Measurements from ENCODE around the gene RPS15. TPM values are rescaled to one million over a fixed set of nuclear protein-coding genes. Genes with fewer than 3 reads are reported as not detected.

Gene RPS15
- total RNA-seq, 5 donors from 2014 or later (not counting 1 experiment from before 2014, with no cell fraction given), result 1,731 to 2,353 (median 2,282) TPM

DNA sequence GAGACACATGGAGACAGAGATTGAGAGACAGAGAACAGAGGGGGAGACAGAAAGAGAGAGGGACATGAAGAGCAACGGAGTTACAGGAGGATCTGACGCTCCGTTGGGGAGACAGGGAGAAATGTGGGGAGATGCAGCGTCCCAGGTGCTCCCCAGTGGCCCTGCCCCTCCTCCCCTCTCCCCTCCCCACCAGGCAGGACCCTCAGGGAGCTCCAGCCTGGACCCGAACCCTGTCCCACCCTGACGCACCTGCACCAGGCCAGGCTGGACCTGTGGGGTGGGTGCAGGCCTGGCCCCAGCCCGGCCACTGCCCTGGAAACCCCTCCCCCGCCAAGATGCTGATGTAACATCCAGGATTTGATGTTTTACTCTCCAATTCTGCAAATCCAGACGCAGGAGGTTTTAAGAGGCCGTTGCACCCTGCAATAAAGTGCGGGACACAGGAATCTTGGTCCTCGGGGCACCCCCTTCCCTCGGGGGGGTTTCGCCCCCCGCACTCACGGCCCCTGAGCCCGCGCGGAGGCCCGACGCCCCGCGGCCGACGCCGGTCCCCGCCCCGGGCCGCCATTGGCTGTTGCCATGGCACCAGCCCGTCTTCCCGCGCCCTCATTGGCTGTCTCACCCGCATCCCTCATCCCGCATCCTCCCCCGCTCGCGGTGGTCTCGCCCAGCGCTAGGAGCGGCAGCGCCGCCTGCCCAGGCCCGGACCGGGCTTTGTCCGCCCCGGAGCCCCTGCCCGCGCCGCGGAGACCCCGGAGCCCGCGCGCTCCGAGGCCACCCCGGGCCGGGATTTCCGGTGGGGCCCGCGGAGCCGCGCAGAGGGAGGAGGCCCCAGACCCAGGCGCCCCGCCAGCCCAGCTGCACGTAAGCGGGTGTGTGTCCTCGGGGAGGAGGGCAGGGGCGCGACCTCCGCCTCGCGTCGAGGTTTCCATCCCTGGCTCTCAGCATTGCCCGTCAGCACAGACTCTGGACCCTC, 11.6 kb downstream of the RPS15 start, which contains the start of gene APC2:
Gene APC2 (plus strand): TSS at position 655 of the 976 bp plus-strand sequence. CDS start 2,881 bp downstream, outside the sequence.
- no peak within 1 kb of the TSS for H3K27ac ChIP-seq (ENCODE audit: low read length)
- Mint-ChIP-seq H3K9me3 (no peaks in the 10 kb centered on the region), H3K27ac (peak within 1 kb of the TSS in 1 of 2 donors; percentile 79), H3K27me3 (peaks cover 37 to 62% of the 10 kb centered on the region in 2 donors), H3K36me3 (no peaks in the 10 kb centered on the region), H3K4me3 (peak within 1 kb of the TSS in 2 of 3 donors; percentile 28 to 46), H3K4me1 (peaks cover 7 to 36% (median 17%) of the 10 kb centered on the region in 3 donors)
- ATAC-seq (replicated peaks in 1 of 4) (peak in 2 of 4 experiments; percentile 11 to 33), DNase-seq (peak in 7 of 35 experiments; percentile 22 to 56 (median 32))
- H3K27me3 ChIP-seq (replicated peaks in 1 of 2; ENCODE audit: control insufficient read depth in 2 of 2, extremely low read depth in 1 of 2, insufficient read depth in 2 of 2, low read length in 1 of 2), result peaks cover 10 to 87% of the 10 kb centered on the region in 2 experiments
- WGBS (ENCODE audit: insufficient coverage), result under 1% methylated on average over 56 of the region's 74 CpGs
- POLR2A ChIA-PET, result interaction anchor here in 1 of 2 donors (0.5 kb wide), 1 partner anchor 74 kb away, joined by 4 read pairs; the partner anchor contains the start of gene PLK5
- H3K4me1 ChIP-seq (ENCODE audit: control insufficient read depth in 1 of 2, extremely low read depth in 1 of 2, insufficient read depth in 2 of 2, low read length in 2 of 2), result peaks cover 2 to 51% of the 10 kb centered on the region in 2 experiments
- CTCF ChIA-PET, result interaction anchor here in 1 of 2 donors (0.6 kb wide), 1 partner anchor 48 kb away, joined by 3 read pairs; no protein-coding TSS in a partner anchor
- no peaks in the 10 kb centered on the region for H3K36me3 ChIP-seq (ENCODE audit: control insufficient read depth in 2 of 2, extremely low read depth in 1 of 2, insufficient read depth in 1 of 2, low read length in 1 of 2)
- H3K4me3 ChIP-seq (ENCODE audit: control insufficient read depth in 1 of 2, extremely low read depth in 1 of 2, low read length in 1 of 2), result peak within 1 kb of the TSS in 1 of 2 donors; percentile 44
- no peaks in the 10 kb centered on the region for H3K9me3 ChIP-seq

DNA sequence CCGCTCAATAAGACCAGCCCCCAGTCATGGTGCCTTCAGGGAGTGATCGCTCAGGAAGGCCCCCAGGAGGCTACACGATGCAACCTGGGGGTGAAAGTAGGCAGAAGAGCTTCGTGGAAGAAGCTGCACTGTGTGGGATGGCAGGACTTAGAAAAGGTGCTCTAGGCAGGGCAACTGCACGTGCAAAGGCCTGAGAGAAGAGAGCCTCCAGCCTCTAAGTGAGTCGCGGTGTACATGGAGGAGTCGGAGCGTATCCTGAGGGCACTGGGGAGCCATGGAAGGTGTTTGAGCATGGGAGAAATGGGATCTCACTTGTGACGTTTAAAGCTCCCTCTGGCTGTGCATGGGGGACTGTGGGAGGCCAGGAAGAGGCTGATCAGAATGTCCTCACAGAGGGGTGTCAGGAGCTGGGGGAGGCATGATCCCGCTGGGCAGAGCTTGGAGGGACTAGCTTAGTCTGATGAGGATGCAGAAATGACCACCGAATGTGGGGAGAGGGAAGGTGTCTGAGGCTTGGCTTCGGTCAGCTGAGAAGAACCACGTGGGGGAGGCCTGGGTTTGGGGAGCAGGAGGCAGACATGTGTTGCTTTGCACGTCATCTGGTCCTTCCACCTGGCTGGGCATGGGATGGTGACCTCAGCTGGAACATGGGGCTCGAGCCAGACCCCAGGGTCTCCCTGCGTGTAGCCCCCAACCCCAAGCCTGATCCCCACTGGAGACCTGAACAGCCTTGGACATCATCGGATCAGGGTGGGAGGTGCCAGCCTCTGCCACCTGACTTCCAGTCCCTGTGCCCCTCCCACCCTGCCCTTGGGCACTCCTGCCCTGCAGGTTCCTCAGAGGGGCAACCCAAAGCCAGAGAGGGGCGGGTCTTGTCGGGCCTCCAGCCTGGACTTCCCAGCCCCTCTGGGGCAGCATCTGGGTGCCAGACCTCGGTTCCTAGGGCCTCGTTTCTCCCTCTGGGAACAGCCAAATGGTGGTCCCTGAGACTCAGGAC, 12.8 kb downstream of the RPS15 start:
- ChIA-PET POLR2A (interaction anchor here in 1 of 2 donors (0.6 kb wide), 1 partner anchor 339 kb away, joined by 5 read pairs; no protein-coding TSS in a partner anchor), CTCF (interaction anchor here in 1 of 2 donors (0.6 kb wide), 2 partner anchors 49 to 823 kb away, joined by 3 to 5 read pairs; no protein-coding TSS in a partner anchor)
- Mint-ChIP-seq H3K4me3 (peak overlapping the region in 2 of 3 donors; percentile 7 to 39), H3K4me1 (peaks cover 15 to 39% (median 22%) of the 10 kb centered on the region in 3 donors), H3K36me3 (no peaks in the 10 kb centered on the region), H3K27me3 (peaks cover 43 to 68% of the 10 kb centered on the region in 2 donors), H3K27ac (peak overlapping the region in 1 of 2 donors; percentile 79), H3K9me3 (no peaks in the 10 kb centered on the region)
- Histone ChIP-seq H3K4me1 (ENCODE audit: control insufficient read depth in 1 of 2, extremely low read depth in 1 of 2, insufficient read depth in 2 of 2, low read length in 2 of 2) (peaks cover 6 to 53% of the 10 kb centered on the region in 2 experiments), H3K27me3 (replicated peaks in 1 of 2; ENCODE audit: control insufficient read depth in 2 of 2, extremely low read depth in 1 of 2, insufficient read depth in 2 of 2, low read length in 1 of 2) (peaks cover 10 to 93% of the 10 kb centered on the region in 2 experiments), H3K27ac (ENCODE audit: low read length) (no peak overlapping the region), H3K4me3 (ENCODE audit: control insufficient read depth in 1 of 2, extremely low read depth in 1 of 2, low read length in 1 of 2) (no peak overlapping the region), H3K9me3 (no peaks in the 10 kb centered on the region), H3K36me3 (ENCODE audit: control insufficient read depth in 2 of 2, extremely low read depth in 1 of 2, insufficient read depth in 1 of 2, low read length in 1 of 2) (no peaks in the 10 kb centered on the region)
- WGBS (ENCODE audit: insufficient coverage), result 54% methylated on average over 22 of the region's 22 CpGs
- no peak for ATAC-seq (replicated peaks in 1 of 4)
- DNase-seq, result no peak

DNA sequence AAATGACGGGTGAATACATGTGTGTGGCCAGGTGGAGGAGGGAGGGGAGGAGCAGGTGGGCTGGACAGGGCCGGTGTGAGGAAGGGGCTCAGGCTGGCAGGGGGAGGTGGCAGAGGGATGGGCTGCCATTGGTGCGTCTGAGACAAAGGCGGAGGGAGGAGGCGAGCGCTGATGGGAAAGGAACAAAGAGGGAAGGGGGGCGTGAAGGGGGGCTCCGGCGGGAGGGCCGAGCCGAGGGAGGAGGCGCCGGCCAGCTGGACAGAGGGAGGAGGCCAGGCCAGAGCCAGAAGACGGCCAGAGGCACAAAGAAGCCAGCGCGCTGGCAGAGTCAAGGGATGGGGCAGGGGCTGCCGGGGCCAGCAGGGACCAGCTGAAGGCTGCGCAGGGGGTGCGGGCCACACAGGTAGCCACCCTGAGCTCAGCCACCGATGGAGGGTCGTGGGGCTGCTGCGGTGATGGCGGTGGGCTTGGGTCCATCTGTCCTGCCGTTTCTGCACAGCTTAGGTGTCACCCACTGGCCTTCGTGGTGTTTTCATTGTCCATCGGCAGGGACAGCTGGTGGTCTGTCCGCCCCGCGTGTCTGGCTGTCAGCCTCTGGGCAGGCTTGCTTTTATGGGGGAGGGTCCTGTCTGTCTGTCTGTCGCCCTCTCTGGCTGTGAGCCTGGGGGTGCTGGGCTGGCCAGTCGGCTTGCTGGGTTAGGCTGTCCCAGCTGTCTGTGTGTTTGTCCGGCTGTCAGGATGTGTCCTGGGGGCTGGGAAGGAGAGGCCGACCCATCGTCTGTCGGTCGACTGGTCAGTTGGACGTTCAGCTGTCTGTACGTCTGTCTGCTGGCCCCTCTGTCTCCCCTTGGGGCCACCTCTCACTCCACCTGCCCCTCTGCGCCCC, 14.0 kb downstream of the RPS15 start:
- Histone ChIP-seq H3K27me3 (replicated peaks in 1 of 2; ENCODE audit: control insufficient read depth in 2 of 2, extremely low read depth in 1 of 2, insufficient read depth in 2 of 2, low read length in 1 of 2) (peaks cover 10 to 96% of the 10 kb centered on the region in 2 experiments), H3K4me3 (ENCODE audit: control insufficient read depth in 1 of 2, extremely low read depth in 1 of 2, low read length in 1 of 2) (no peak overlapping the region), H3K36me3 (ENCODE audit: control insufficient read depth in 2 of 2, extremely low read depth in 1 of 2, insufficient read depth in 1 of 2, low read length in 1 of 2) (no peaks in the 10 kb centered on the region), H3K9me3 (no peaks in the 10 kb centered on the region), H3K27ac (ENCODE audit: low read length) (no peak overlapping the region), H3K4me1 (ENCODE audit: control insufficient read depth in 1 of 2, extremely low read depth in 1 of 2, insufficient read depth in 2 of 2, low read length in 2 of 2) (peaks cover 4 to 53% of the 10 kb centered on the region in 2 experiments)
- Mint-ChIP-seq H3K9me3 (no peaks in the 10 kb centered on the region), H3K27me3 (peaks cover 43 to 64% of the 10 kb centered on the region in 2 donors), H3K4me3 (no peak overlapping the region), H3K4me1 (peaks cover 15 to 35% (median 19%) of the 10 kb centered on the region in 3 donors), H3K27ac (no peak overlapping the region), H3K36me3 (no peaks in the 10 kb centered on the region)
- CTCF ChIA-PET, result no interaction called here
- DNase-seq, result no peak
- POLR2A ChIA-PET, result no interaction called here
- ATAC-seq (replicated peaks in 1 of 4), result no peak
- WGBS (ENCODE audit: insufficient coverage), result 45% methylated on average over 35 of the region's 39 CpGs

DNA sequence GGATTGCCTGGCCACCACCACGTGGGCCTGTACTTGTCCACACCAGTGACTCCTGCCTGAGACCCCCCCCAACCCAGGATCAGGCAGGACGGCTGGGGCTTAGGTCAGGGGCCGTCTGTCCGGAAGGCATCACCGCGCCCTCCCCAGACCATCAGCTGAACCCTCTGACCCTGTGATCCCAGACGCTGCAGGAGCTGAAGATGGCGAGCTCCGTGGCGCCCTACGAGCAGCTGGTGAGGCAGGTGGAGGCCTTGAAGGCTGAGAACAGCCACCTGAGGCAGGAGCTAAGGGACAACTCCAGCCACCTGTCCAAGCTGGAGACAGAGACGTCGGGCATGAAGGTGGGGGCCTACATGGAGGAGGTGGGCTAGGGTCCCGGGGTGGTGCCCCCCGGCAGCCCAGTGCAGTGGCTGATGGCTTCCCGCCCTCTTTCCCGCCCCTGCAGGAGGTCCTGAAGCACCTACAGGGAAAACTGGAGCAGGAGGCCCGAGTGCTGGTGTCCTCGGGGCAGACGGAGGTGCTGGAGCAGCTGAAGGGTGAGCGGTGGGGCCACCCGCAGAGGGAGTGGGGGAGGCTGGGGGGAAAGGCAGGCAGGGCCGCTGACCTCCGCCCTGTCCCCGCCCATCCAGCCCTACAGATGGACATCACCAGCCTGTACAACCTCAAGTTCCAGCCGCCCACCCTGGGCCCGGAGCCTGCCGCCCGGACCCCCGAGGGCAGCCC, 14.8 kb downstream of the RPS15 start:
- CTCF ChIA-PET, result no interaction called here
- H3K36me3 ChIP-seq (ENCODE audit: control insufficient read depth in 2 of 2, extremely low read depth in 1 of 2, insufficient read depth in 1 of 2, low read length in 1 of 2), result no peaks in the 10 kb centered on the region
- H3K4me1 ChIP-seq (ENCODE audit: control insufficient read depth in 1 of 2, extremely low read depth in 1 of 2, insufficient read depth in 2 of 2, low read length in 2 of 2), result peaks cover 4 to 49% of the 10 kb centered on the region in 2 experiments
- no peak overlapping the region for H3K27ac ChIP-seq (ENCODE audit: low read length)
- no peak overlapping the region for H3K4me3 ChIP-seq (ENCODE audit: control insufficient read depth in 1 of 2, extremely low read depth in 1 of 2, low read length in 1 of 2)
- H3K27me3 ChIP-seq (replicated peaks in 1 of 2; ENCODE audit: control insufficient read depth in 2 of 2, extremely low read depth in 1 of 2, insufficient read depth in 2 of 2, low read length in 1 of 2), result peaks cover 10 to 96% of the 10 kb centered on the region in 2 experiments
- Mint-ChIP-seq H3K9me3 (no peaks in the 10 kb centered on the region), H3K4me1 (peaks cover 15 to 30% (median 18%) of the 10 kb centered on the region in 3 donors), H3K27me3 (peaks cover 37 to 62% of the 10 kb centered on the region in 2 donors), H3K36me3 (no peaks in the 10 kb centered on the region), H3K27ac (no peak overlapping the region), H3K4me3 (no peak overlapping the region)
- POLR2A ChIA-PET, result no interaction called here
- no peaks in the 10 kb centered on the region for H3K9me3 ChIP-seq
- WGBS (ENCODE audit: insufficient coverage), result 71% methylated on average over 19 of the region's 30 CpGs
- DNase-seq (no peak), ATAC-seq (replicated peaks in 1 of 4) (no peak)
